Keratinocyte (primary cell): Measurements from ENCODE around the gene DKK2.

Source experiments
- CTCF ChIP-seq, 3 experiments: IDR thresholded peaks in 1 of 3; conservative IDR thresholded peaks in 1 of 3; optimal IDR thresholded peaks in 1 of 3; 2 replicates in 2 of 3; 3 replicates in 1 of 3; pipeline versions ENCODE3 to v1.5.1; 2011; ENCODE audit warnings: low read length in 3 of 3, mild to moderate bottlenecking in 3 of 3, moderate library complexity in 2 of 3, control low read depth in 1 of 3, inconsistent platforms in 1 of 3; ENCODE audit not compliant: insufficient read depth in 2 of 3; ENCODE audit errors: extremely low read depth in 1 of 3
- EZH2 ChIP-seq: IDR thresholded peaks from one replicate; pipeline ENCODE4 v1.6.1; 2012; ENCODE audit warnings: inconsistent platforms, mild to moderate bottlenecking, low read length, moderate library complexity

GRCh38 chr4:106979476-106979875, 56.6 kb downstream of the DKK2 start:
- TF ChIP-seq CTCF (optimal IDR thresholded peaks at IDR 0.05 in 1 of 3, IDR thresholded peaks at IDR 0.05 in 1 of 3, conservative IDR thresholded peaks at IDR 0.05 in 1 of 3; ENCODE audit: extremely low read depth in 1 of 3, insufficient read depth in 2 of 3, low read length in 3 of 3) (no peak), EZH2 (no peak)
